ENCODE measurements around the gene ITPR3.

ITPR3 gene

DNA sequence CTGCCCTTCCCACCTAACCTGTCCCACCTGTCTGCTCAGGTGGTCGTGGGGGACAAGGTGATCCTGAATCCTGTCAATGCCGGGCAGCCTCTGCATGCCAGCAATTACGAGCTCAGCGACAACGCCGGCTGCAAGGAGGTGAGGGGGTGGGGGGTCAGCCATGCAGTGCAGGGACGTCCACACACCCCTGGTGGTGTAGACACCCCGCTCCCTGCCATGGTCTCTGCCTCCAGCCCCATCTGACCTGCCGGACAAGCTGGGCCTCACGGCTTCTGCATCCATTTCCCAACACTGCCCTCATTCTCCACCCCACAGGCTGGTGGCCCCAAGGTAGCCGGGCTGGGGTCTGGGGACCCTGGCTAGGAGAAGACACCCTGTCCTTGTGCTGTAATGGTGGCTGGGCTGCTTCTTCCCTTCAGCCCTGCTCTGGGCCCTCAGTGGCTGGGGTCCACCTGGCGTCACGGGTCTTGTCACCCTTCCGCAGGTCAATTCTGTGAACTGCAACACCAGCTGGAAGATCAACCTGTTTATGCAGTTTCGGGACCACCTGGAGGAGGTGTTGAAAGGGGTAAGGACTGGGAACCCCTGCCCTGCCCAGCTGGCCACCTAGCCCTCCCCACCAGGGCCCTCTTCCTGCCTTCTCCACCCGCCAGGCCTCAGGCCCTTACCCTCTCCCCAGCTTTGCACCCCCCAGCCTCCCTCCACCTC is 38.0 kb downstream of the ITPR3 start:
- Histone ChIP-seq H3K36me3 (ENCODE audit: insufficient read depth, insufficient read length, low read length) (no peaks in the 10 kb centered on the region), H3K9me3 (ENCODE audit: insufficient read depth, low read length) (no peaks in the 10 kb centered on the region), H3K9ac (ENCODE audit: insufficient read length, low read depth) (no peak overlapping the region), H3K4me1 (ENCODE audit: insufficient read depth, insufficient read length) (peaks cover 9% of the 10 kb centered on the region), H3K27me3 (ENCODE audit: insufficient read depth, insufficient read length) (no peaks in the 10 kb centered on the region), H3K4me3 (ENCODE audit: insufficient read length, low read depth) (no peak overlapping the region)
- TF ChIP-seq ZNF274 (IDR thresholded peaks at IDR 0.05; ENCODE audit: low read depth, low read length) = no peak
- no peak for TF ChIP-seq SUZ12 (IDR thresholded peaks at IDR 0.05; ENCODE audit: extremely low read depth, insufficient read depth, insufficient read length)
- no peak for TF ChIP-seq YY1 (IDR thresholded peaks at IDR 0.05; ENCODE audit: insufficient read depth, insufficient read length)
- no peak for DNase-seq (ENCODE audit: low read depth, low spot score)

GRCh38 chr6:33659986-33660385 is 38.9 kb downstream of the ITPR3 start:
- no peak for DNase-seq (ENCODE audit: low read depth, low spot score)
- no peaks in the 10 kb centered on the region for H3K27me3 ChIP-seq (ENCODE audit: insufficient read depth, insufficient read length)
- H3K36me3 ChIP-seq (ENCODE audit: insufficient read depth, insufficient read length, low read length) = no peaks in the 10 kb centered on the region
- H3K9ac ChIP-seq (ENCODE audit: insufficient read length, low read depth) = no peak overlapping the region
- H3K9me3 ChIP-seq (ENCODE audit: insufficient read depth, low read length) = no peaks in the 10 kb centered on the region
- TF ChIP-seq YY1 (IDR thresholded peaks at IDR 0.05; ENCODE audit: insufficient read depth, insufficient read length) = no peak
- no peak for TF ChIP-seq SUZ12 (IDR thresholded peaks at IDR 0.05; ENCODE audit: extremely low read depth, insufficient read depth, insufficient read length)
- no peak for TF ChIP-seq ZNF274 (IDR thresholded peaks at IDR 0.05; ENCODE audit: low read depth, low read length)
- peaks cover 9% of the 10 kb centered on the region for H3K4me1 ChIP-seq (ENCODE audit: insufficient read depth, insufficient read length)
- no peak overlapping the region for H3K4me3 ChIP-seq (ENCODE audit: insufficient read length, low read depth)

DNA sequence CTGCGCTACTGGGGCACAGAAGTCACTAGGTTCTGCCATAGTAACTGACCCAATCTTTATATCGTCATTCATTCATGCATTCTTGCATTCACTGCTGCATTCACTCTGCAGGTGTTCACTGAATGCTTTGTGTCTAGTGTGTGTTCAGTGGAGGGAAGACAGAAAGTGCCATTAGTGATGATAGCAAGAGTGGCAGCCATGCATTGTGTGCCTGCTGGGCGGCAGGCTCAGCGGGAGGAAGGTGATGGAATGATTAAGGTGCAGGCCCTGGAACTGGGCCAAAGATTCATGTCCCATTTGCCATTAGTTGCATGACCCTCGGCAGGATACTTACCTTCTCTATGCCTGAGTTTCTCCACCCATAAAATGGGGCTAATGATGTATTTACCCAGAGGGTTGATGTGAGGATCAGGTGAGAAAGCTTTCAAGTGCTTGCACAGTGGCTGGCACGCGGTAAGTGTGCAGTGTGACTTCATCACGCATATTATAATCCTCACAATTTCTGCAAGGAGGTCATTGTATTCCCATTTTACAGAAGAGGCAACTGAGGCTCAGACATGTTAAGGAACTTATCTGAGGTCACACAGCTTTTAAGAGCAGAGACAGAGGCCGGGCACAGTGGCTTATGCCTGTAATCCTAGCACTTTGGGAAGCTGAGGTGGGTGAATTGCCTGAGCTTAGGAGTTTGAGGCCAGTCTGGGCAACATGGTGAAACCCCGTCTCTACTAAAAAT is 40.1 kb downstream of the ITPR3 start:
- Histone ChIP-seq H3K9me3 (ENCODE audit: insufficient read depth, low read length) (no peaks in the 10 kb centered on the region), H3K4me1 (ENCODE audit: insufficient read depth, insufficient read length) (peaks cover 9% of the 10 kb centered on the region), H3K36me3 (ENCODE audit: insufficient read depth, insufficient read length, low read length) (no peaks in the 10 kb centered on the region), H3K27me3 (ENCODE audit: insufficient read depth, insufficient read length) (no peaks in the 10 kb centered on the region), H3K4me3 (ENCODE audit: insufficient read length, low read depth) (no peak overlapping the region), H3K9ac (ENCODE audit: insufficient read length, low read depth) (no peak overlapping the region)
- TF ChIP-seq SUZ12 (IDR thresholded peaks at IDR 0.05; ENCODE audit: extremely low read depth, insufficient read depth, insufficient read length) = no peak
- TF ChIP-seq ZNF274 (IDR thresholded peaks at IDR 0.05; ENCODE audit: low read depth, low read length) = no peak
- TF ChIP-seq YY1 (IDR thresholded peaks at IDR 0.05; ENCODE audit: insufficient read depth, insufficient read length) = no peak
- DNase-seq (ENCODE audit: low read depth, low spot score) = no peak

GRCh38 chr6:33662318-33662717 is 41.2 kb downstream of the ITPR3 start:
- H3K4me3 ChIP-seq (ENCODE audit: insufficient read length, low read depth) = no peak overlapping the region
- peaks cover 1% of the 10 kb centered on the region for H3K4me1 ChIP-seq (ENCODE audit: insufficient read depth, insufficient read length)
- no peaks in the 10 kb centered on the region for H3K27me3 ChIP-seq (ENCODE audit: insufficient read depth, insufficient read length)
- TF ChIP-seq YY1 (IDR thresholded peaks at IDR 0.05; ENCODE audit: insufficient read depth, insufficient read length) (no peak), ZNF274 (IDR thresholded peaks at IDR 0.05; ENCODE audit: low read depth, low read length) (no peak), SUZ12 (IDR thresholded peaks at IDR 0.05; ENCODE audit: extremely low read depth, insufficient read depth, insufficient read length) (no peak)
- no peaks in the 10 kb centered on the region for H3K36me3 ChIP-seq (ENCODE audit: insufficient read depth, insufficient read length, low read length)
- H3K9ac ChIP-seq (ENCODE audit: insufficient read length, low read depth) = no peak overlapping the region
- no peak for DNase-seq (ENCODE audit: low read depth, low spot score)
- H3K9me3 ChIP-seq (ENCODE audit: insufficient read depth, low read length) = no peaks in the 10 kb centered on the region

DNA sequence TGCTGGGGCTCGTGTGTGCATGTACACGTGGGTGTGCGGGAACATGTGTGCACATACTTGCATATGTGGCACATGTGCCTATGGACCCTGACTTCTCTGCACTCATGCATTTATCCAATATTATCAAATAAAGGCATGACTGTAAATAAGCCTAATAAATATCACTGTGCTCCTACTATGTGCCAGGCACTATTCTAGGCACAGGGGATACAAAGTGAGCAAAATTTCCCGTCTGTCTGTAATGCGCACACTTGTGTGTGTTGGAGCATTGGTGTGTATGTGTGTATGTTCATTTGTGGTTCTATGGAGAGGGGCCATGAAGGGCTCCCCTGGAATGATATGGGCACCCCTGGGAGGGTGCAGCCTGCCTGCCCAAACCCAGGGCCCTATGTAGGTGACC is 41.9 kb downstream of the ITPR3 start:
- TF ChIP-seq YY1 (IDR thresholded peaks at IDR 0.05; ENCODE audit: insufficient read depth, insufficient read length) = no peak
- peaks cover 2% of the 10 kb centered on the region for H3K36me3 ChIP-seq (ENCODE audit: insufficient read depth, insufficient read length, low read length)
- no peak for DNase-seq (ENCODE audit: low read depth, low spot score)
- no peaks in the 10 kb centered on the region for H3K9me3 ChIP-seq (ENCODE audit: insufficient read depth, low read length)
- no peaks in the 10 kb centered on the region for H3K4me1 ChIP-seq (ENCODE audit: insufficient read depth, insufficient read length)
- H3K4me3 ChIP-seq (ENCODE audit: insufficient read length, low read depth) = no peak overlapping the region
- H3K27me3 ChIP-seq (ENCODE audit: insufficient read depth, insufficient read length) = no peaks in the 10 kb centered on the region
- no peak overlapping the region for H3K9ac ChIP-seq (ENCODE audit: insufficient read length, low read depth)

DNA sequence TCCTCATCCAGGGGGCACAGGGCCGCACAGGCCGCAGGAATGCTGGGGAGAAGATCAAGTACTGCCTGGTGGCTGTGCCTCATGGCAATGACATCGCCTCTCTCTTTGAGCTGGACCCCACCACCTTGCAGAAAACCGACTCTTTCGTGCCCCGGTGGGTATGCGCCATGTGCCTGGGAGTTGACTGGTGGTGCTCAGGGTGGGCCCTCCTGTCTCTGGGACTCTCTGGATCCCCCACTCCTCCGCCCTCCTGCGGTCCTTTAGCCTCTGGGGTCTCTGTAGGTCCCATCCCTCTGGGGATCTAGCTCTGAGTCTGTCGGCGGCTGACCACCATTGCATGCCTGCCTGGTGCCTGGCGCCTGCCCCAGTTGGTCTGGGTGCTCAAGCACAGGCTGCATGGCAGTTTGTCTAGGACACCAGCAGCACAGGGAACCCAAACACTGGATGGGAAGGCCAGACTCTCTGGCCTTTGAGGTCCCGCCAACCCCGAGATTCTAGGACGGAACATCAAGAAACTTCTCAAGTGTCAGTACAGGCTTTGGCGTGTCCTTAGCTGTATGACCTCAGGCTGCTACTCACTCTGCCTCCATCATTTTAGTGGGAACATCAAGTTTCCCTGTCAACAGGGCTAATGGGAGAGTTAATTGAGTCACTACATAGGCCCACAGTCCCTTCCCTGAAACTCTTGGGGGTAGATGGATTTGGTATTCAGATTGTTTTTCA is 42.8 kb downstream of the ITPR3 start:
- peaks cover 10% of the 10 kb centered on the region for H3K36me3 ChIP-seq (ENCODE audit: insufficient read depth, insufficient read length, low read length)
- H3K9me3 ChIP-seq (ENCODE audit: insufficient read depth, low read length) = no peaks in the 10 kb centered on the region
- H3K4me1 ChIP-seq (ENCODE audit: insufficient read depth, insufficient read length) = no peaks in the 10 kb centered on the region
- H3K9ac ChIP-seq (ENCODE audit: insufficient read length, low read depth) = no peak overlapping the region
- H3K27me3 ChIP-seq (ENCODE audit: insufficient read depth, insufficient read length) = no peaks in the 10 kb centered on the region
- no peak for DNase-seq (ENCODE audit: low read depth, low spot score)
- TF ChIP-seq YY1 (IDR thresholded peaks at IDR 0.05; ENCODE audit: insufficient read depth, insufficient read length) (no peak), SUZ12 (IDR thresholded peaks at IDR 0.05; ENCODE audit: extremely low read depth, insufficient read depth, insufficient read length) (no peak), ZNF274 (IDR thresholded peaks at IDR 0.05; ENCODE audit: low read depth, low read length) (no peak)
- no peak overlapping the region for H3K4me3 ChIP-seq (ENCODE audit: insufficient read length, low read depth)

- TF ChIP-seq SUZ12 (IDR thresholded peaks at IDR 0.05; ENCODE audit: extremely low read depth, insufficient read depth, insufficient read length) (no peak), YY1 (IDR thresholded peaks at IDR 0.05; ENCODE audit: insufficient read depth, insufficient read length) (no peak)
- Histone ChIP-seq H3K27me3 (ENCODE audit: insufficient read depth, insufficient read length) (no peaks in the 10 kb centered on the region), H3K4me1 (ENCODE audit: insufficient read depth, insufficient read length) (no peaks in the 10 kb centered on the region), H3K36me3 (ENCODE audit: insufficient read depth, insufficient read length, low read length) (peaks cover 14% of the 10 kb centered on the region), H3K4me3 (ENCODE audit: insufficient read length, low read depth) (no peak overlapping the region), H3K9ac (ENCODE audit: insufficient read length, low read depth) (no peak overlapping the region), H3K9me3 (ENCODE audit: insufficient read depth, low read length) (no peaks in the 10 kb centered on the region)
- DNase-seq (ENCODE audit: low read depth, low spot score) = no peak
Observed at GRCh38 chr6:33664506-33665057, 43.5 kb downstream of the ITPR3 start.

Measured in NT2/D1 (cell line).